ENCODE results near the gene TRABD.
A peak's percentile ranks its signal among the peaks of the same experiment; 100 is the strongest.

The TRABD gene

GRCh38 chr22:50189184-50189848 is 3.6 kb downstream of the TRABD start:
- DNase-seq (ENCODE audit: low spot score): no peak

DNA sequence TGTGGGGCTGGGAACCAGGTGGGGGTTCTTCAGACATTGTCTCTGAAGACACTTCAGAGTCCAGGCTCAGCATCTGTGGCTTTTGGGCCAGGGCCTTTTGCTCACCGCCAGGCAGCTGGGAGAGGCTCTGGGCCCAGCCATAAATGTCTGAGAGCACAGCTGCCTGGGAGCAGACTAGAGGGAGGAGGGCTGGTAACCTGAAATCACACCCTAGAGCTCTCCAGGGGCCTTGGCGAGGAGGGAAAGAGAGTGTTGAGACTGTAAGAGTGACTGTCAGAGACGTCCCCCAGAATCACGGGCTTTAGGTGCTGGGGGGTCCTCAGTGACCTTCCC is 4.1 kb downstream of the TRABD start:
- DNase-seq (ENCODE audit: low spot score): no peak

DNA sequence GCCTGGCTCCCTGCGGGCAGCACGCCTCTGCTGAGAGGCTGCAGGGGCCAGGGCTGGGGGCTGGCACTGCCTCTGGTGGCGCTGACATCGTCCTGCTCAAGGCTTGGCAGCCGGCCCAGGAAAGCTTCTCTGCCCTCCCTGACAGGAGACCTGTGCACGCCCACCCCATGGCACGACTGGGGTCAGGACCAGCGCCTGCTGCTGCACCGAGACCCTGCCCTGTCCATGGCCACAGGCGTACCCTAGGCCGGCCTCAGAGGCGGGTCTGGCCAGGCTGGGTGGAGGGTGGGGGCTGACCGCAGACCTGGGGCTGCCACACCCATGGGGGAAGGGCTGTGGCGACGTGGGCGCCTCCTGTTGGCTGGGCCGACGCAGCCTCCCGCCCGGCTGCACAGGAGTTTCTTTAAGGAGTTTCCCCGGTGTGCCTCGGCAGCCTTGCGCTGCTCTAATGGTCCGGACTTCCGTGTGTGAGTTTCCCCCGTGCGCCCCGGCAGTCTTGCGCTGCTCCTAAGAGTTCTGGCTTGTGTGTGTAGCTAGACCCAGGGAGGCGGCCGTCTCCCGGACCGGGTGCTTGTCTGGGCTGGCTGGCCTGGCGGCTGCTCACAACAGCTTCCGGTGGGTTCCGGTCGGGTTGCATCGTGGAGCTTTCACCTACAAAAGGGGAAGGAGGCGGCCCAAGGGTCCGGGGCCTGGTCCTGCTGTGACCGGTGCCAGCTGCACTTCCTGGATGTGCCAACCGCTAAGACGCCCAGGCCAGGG is 4.6 kb downstream of the TRABD start:
- DNase-seq (ENCODE audit: low spot score): no peak

DNA sequence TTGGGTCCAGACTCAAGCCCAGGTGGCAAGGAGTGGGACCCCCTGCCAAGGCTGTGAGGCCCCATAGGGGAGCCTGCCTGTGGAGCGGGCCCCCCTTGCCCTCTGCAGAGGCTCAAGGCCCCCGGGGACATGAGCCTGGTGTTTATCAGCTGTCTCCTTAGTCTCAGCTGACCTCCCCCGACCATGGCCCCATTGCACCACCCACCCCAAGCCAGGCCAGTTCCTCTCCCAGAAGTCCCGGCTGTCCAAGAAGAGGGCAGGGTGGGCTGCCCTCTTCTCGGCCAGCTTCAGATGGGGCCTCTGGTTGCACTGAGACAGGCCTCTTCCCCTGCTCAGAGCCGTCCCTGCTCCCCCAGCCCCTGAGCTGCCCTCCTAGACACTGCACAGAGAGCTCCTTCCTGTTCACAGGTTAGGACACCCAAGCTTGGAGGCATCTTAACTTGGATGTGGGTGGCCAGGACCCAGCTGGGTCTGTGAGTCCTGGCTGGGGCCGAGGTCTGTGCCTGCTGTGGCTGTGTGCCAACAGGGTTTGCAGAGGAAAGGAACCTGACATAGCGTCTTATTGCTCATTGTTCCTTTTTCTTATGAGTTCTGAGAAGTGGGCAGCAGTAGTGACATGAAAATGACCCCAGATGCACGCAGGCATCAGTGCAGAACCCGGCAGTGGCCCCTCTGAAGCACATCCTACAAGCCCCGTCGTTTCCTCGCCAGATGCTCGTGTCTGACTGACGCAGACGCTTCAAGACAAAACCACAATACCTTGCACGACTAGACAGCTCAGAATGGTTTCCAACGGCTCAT is 5.4 kb downstream of the TRABD start:
- no peak for DNase-seq (ENCODE audit: low spot score)

GRCh38 chr22:50192436-50193204 is 6.9 kb downstream of the TRABD start:
- no peak for DNase-seq (ENCODE audit: low spot score)

DNA sequence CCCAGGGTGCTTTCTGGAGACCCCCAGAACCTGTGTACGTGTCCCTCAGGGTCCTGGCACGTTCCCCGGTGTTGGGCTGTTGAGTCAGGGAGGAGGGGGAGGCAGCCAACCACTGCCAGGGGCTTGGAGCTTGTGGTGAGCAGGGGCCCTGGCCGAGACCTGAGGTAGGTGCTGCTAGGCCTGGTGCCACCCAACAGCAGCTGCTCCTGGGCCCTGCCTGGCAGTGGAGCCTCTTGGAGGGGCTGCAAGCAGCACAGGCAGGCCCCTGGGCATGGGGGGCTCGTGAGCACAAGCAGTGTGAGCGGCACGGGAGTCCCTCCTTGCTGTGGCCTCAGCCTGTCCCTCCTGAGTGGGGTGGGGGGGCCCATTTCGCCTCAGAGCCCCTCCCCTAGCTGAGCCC is 7.9 kb downstream of the TRABD start:
- no peak for DNase-seq (ENCODE audit: low spot score)

DNA sequence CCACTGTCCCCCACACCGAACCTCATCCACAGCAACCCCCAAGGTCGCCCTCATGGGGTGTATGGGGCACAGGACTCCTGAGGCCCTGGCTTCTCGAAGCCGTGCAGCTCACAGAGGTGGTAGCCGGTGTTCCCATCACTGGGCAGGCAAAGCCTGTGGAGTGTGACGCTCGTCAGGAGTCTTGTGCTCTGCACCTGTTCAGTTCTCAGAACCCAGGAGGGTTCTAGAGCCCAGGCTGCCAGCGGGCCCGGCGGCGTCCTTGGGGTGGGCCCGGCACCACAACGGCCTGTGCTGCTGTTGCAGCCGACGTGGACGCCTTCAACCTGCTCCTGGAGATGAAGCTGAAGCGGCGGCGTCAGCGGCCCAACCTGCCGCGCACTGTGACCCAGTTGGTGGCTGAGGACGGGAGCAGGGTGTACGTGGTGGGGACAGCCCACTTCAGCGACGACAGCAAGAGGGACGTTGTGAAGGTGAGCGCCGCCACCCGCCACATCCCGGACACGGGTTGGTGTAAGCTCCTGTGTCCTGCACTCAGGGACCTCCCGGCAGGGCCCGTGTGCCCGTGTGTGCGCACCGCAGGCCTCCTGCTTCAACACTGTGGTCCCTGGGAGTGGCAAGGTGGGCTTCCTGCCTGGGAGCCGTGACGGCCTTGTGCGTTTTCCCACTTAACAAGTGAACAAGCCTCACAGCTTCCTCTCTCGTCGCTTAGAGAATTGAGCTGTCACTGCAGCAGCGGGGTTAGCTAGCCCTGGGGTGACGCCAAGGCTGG is 8.5 kb downstream of the TRABD start:
- no peak for DNase-seq (ENCODE audit: low spot score)

GRCh38 chr22:50196256-50196655 is 10.5 kb downstream of the TRABD start:
- DNase-seq (ENCODE audit: low spot score): no peak

DNA sequence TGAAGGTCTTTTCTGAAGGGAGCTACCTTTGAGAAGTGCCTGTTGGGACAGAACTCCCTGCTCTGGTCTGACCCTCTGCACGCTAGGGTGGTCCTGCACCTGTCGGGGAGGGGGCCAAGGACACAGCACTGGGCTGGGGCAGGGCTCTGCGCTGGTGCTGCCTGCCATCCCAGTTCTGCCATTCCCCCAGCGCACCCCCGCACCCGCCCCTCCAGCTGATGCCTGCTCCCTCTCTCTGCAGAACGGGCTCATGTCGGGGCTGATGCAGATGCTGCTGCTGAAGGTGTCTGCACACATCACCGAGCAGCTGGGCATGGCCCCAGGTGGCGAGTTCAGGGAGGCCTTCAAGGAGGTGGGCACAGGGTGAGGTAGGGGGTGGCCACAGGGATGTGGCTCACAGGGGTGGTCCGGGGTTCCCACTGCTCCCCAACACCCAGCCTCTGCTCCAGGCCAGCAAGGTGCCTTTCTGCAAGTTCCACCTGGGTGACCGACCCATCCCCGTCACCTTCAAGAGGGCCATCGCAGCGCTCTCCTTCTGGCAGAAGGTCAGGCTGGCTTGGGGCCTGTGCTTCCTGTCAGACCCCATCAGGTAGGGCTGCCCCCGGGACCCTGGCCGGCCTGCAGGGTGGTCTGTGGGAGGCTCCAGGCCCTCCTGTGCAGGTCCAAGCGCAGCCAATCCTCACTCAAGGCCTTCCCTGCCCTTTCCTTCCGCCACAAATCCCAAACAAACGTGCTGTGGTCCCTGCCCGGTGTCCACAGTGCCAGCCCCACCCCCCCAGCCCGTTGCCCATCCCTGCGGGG is 11.5 kb downstream of the TRABD start:
- no peak for DNase-seq (ENCODE audit: low spot score)

DNA sequence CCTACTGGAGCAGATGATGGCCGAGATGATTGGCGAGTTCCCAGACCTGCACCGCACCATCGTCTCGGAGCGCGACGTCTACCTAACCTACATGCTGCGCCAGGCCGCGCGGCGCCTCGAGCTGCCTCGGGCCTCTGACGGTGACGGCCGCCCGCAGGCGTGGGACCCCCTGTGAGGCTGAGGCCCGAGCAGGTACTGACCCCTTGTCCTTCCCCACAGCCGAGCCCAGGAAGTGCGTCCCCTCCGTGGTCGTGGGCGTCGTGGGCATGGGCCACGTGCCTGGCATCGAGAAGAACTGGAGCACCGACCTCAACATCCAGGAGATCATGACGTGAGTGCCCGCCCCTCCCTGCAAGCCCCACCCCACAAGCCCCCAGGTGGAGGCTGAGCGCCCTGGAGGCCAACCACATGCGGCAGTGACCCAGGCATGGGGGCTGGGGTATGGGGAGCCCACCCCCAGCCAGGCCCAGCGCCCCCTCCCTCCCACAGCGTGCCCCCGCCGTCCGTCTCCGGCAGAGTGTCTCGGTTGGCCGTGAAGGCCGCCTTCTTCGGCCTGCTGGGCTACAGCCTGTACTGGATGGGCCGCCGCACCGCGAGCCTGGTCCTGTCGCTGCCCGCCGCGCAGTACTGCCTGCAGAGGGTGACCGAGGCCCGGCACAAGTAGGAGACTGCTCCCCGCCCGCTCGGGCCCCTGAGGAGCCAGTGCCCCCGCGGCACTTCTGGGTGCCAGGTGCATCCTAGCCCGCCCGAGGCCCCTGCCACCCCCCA is 12.3 kb downstream of the TRABD start:
- DNase-seq (ENCODE audit: low spot score): no peak

DNA sequence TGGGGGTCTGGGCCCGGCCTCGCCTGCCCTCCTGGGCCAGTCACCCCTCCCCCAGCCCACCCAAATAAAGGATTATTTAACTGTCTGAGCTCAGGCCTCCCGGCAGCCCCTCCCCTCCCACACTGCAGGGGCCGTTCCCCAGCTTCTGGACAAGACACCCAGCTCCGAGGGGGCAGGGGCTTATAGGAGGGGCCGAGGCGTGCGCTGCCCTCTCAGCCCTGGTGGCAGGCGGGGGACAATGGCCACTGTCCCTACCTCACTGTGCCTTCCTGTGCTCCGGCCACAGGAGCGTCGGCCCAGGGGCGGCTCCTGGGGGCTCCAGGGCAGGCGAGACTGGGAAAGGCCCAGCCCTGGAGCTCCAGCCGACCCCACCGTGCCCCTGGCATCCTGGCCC is 12.9 kb downstream of the TRABD start:
- DNase-seq (ENCODE audit: low spot score): no peak

DNA sequence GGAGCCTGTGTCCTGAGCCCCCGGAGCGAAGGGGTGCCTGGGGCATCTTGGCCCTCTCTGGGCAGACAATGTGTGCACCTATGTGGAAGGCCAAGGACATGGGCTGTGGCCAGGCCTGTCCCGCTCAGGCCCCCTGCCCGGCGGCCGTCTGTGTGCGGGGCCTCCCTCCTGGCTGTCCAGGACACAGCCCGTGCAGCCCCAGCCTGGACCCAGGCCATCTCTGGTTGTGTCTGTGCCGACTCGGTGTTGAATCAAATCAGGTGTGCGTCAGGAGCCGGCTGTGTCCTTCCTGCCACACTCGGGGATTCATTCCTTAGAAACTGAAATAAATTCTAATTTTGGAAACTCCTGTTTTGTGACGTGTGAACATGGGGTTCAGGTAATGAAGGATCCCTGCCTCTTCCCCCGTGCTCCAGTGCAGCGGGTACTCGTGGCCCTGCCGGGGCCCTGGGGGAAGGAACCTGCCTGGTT is 13.6 kb downstream of the TRABD start:
- DNase-seq (ENCODE audit: low spot score): no peak

GRCh38 chr22:50199829-50200460 is 14.2 kb downstream of the TRABD start:
- no peak for DNase-seq (ENCODE audit: low spot score)

GRCh38 chr22:50200461-50201190 is 14.9 kb downstream of the TRABD start, which contains the start of gene SELENOO:
Gene SELENOO, plus strand, starts transcription at chr22:50201011. Its CDS starts 26 bp downstream, at chr22:50201037.
- DNase-seq (ENCODE audit: low spot score): peak; percentile 90

GRCh38 chr22:50201191-50202129 is 15.7 kb downstream of the TRABD start:
- peak; percentile 28 for DNase-seq (ENCODE audit: low spot score)

DNA sequence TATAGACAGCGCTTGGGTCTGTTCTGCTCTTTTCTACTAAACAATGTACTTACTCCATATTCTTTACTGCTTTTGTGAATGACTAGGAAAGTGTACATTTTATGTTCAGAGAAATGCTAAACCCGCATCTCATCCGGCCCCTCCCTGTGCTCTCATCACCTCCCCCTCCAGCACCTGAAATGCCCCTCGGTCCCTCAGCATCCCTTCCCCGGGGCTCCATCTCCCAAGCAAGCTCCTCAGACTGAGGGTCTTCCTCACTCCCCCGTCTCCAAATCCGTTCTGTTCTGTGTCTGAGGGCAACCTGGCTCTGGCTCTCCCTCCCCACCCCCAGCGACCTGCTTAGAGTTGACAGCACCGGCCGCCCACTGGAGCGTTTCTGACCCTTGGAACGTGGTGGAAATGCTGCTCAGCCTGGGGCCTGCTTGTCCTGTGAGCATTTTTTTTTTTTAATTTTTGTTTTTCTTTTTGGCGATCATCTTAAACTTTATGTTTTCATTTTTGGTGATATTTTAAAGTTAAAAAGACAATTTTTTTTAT is 16.5 kb downstream of the TRABD start:
- DNase-seq (ENCODE audit: low spot score): no peak

- DNase-seq (ENCODE audit: low spot score): no peak
Observed at GRCh38 chr22:50203288-50203687, 17.6 kb downstream of the TRABD start.

All from RKO (cell line).